ENCODE measurements around the gene BLM.

The BLM gene

GRCh38 chr15:90690585-90690984 lies 26.6 kb upstream of the BLM start:
- Histone ChIP-seq H3K27me3 (ENCODE audit: insufficient read depth, low read depth, severe bottlenecking) (no peaks in the 10 kb centered on the region), H3K4me3 (ENCODE audit: low read depth, low read length) (no peak overlapping the region), H3K9me3 (ENCODE audit: severe bottlenecking) (no peaks in the 10 kb centered on the region), H3K27ac (no peak overlapping the region), H3K36me3 (no peaks in the 10 kb centered on the region)
- TF ChIP-seq CTCF (IDR thresholded peaks at IDR 0.05; ENCODE audit: low read depth, low read length): no peak
- no peak for DNase-seq

GRCh38 chr15:90691369-90691768 lies 25.8 kb upstream of the BLM start:
- Histone ChIP-seq H3K9me3 (ENCODE audit: severe bottlenecking) (no peaks in the 10 kb centered on the region), H3K27ac (no peak overlapping the region), H3K36me3 (no peaks in the 10 kb centered on the region), H3K27me3 (ENCODE audit: insufficient read depth, low read depth, severe bottlenecking) (no peaks in the 10 kb centered on the region), H3K4me3 (ENCODE audit: low read depth, low read length) (no peak overlapping the region)
- TF ChIP-seq CTCF (IDR thresholded peaks at IDR 0.05; ENCODE audit: low read depth, low read length): no peak
- DNase-seq: no peak

- H3K27ac ChIP-seq: no peak overlapping the region
- TF ChIP-seq CTCF (IDR thresholded peaks at IDR 0.05; ENCODE audit: low read depth, low read length): no peak
- no peak for DNase-seq
- H3K4me3 ChIP-seq (ENCODE audit: low read depth, low read length): no peak overlapping the region
- H3K36me3 ChIP-seq: no peaks in the 10 kb centered on the region
- H3K27me3 ChIP-seq (ENCODE audit: insufficient read depth, low read depth, severe bottlenecking): no peaks in the 10 kb centered on the region
- H3K9me3 ChIP-seq (ENCODE audit: severe bottlenecking): no peaks in the 10 kb centered on the region
These were observed 25.0 kb upstream of the BLM start for GRCh38 chr15:90691982-90692773.

GRCh38 chr15:90694987-90695386 lies 22.2 kb upstream of the BLM start:
- no peaks in the 10 kb centered on the region for H3K36me3 ChIP-seq
- H3K27me3 ChIP-seq (ENCODE audit: insufficient read depth, low read depth, severe bottlenecking): no peaks in the 10 kb centered on the region
- no peaks in the 10 kb centered on the region for H3K9me3 ChIP-seq (ENCODE audit: severe bottlenecking)
- H3K4me3 ChIP-seq (ENCODE audit: low read depth, low read length): no peak overlapping the region
- TF ChIP-seq CTCF (IDR thresholded peaks at IDR 0.05; ENCODE audit: low read depth, low read length): no peak
- no peak overlapping the region for H3K27ac ChIP-seq
- no peak for DNase-seq

GRCh38 chr15:90697175-90697574 lies 20.0 kb upstream of the BLM start:
- DNase-seq: no peak
- H3K27ac ChIP-seq: no peak overlapping the region
- no peaks in the 10 kb centered on the region for H3K36me3 ChIP-seq
- no peaks in the 10 kb centered on the region for H3K9me3 ChIP-seq (ENCODE audit: severe bottlenecking)
- no peaks in the 10 kb centered on the region for H3K27me3 ChIP-seq (ENCODE audit: insufficient read depth, low read depth, severe bottlenecking)
- no peak overlapping the region for H3K4me3 ChIP-seq (ENCODE audit: low read depth, low read length)
- no peak for TF ChIP-seq CTCF (IDR thresholded peaks at IDR 0.05; ENCODE audit: low read depth, low read length)

GRCh38 chr15:90698629-90699028 lies 18.5 kb upstream of the BLM start:
- no peak for TF ChIP-seq CTCF (IDR thresholded peaks at IDR 0.05; ENCODE audit: low read depth, low read length)
- H3K36me3 ChIP-seq: no peaks in the 10 kb centered on the region
- peaks cover 7% of the 10 kb centered on the region for H3K9me3 ChIP-seq (ENCODE audit: severe bottlenecking)
- no peaks in the 10 kb centered on the region for H3K27me3 ChIP-seq (ENCODE audit: insufficient read depth, low read depth, severe bottlenecking)
- DNase-seq: no peak
- no peak overlapping the region for H3K4me3 ChIP-seq (ENCODE audit: low read depth, low read length)
- H3K27ac ChIP-seq: no peak overlapping the region
